HG03520 (cell line): ENCODE measurements around the gene ROCK1.

ENCODE experiments used
- ATAC-seq: cut with Tn5 transposase; IDR thresholded peaks from one replicate; pipeline ENCODE4 v1.9.1; 2021; ENCODE audit warnings: mild to moderate bottlenecking, moderate library complexity; ENCODE audit not compliant: unreplicated experiment

Gene ROCK1

DNA sequence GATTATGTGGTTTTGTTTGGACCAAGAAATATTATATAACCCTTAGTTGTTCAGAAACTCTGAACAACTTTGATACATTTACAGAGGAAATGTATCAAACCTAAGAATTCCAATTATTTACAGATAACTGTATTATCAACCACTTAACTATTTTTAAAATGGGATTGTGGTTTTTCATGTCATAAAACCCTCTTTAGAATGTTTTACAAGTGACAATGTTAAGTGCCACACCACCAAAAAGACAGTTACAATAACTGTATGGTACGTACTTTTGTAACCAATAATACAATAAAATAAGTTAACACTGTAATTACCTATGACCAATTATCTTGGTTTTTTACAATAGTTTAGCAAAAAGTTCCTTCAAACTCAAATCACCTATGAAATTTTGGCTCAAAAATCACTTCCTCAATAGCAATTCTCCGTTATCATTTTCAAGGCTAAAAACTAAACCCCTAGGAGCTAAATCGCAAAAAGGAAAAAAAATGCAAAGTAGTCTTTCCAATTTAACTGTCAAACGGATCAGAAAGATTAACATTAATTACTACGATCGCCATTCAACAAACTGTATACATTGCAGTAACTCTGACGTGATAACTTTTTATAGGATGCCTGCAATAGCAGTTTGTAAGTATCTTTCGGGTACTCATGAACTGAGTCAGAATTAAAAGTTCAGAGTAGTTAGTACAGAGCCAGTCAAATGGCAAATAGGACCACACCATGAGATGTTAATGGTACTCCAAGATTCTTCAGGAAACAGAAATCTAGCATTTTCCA, 1.5 kb downstream of the ROCK1 start:
- no peak for ATAC-seq

DNA sequence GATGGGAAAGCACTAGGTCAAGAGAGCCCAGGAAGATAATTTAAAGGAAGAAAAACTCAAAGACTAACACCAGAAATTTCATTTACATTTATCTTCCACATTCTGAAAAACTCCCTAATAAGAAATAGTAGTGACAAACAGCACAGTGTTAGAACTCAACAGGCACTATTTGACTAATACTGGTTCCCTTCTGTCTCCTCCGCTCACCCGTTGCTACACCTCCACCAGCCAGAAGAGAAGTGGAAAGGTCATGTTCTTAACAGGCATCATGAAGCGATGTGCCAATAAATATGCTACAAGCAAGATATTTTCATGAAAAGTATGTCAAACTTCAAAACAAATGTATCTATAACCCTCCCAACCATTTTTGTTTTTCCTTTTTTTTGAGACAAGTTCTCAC, 5.7 kb downstream of the ROCK1 start:
- peak; percentile 38 for ATAC-seq

GRCh38 chr18:21101172-21101571, 10.4 kb downstream of the ROCK1 start:
- ATAC-seq = no peak

DNA sequence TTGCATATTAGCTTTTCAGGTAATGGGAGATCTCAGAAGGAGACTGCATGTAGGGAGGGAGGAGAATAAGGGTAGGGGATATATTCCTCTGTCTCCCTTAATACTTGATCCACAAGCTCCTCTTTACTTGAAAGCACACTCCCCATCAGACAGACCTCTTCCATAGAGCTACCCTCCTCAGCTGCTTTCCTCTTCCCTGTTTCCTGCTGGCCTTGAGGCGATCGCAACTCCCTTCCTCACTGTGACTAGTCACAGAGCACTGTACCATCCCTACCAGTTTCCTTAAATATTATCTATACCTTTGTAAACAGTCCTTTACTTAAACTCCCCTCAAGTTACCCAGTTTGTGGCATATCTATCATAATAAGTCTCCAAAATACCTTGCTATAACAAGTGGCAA, 10.9 kb downstream of the ROCK1 start:
- no peak for ATAC-seq

GRCh38 chr18:21100146-21100545, 11.5 kb downstream of the ROCK1 start:
- ATAC-seq = no peak

- ATAC-seq = peak; percentile 61
These were observed 12.2 kb downstream of the ROCK1 start for GRCh38 chr18:21099442-21099841.

DNA sequence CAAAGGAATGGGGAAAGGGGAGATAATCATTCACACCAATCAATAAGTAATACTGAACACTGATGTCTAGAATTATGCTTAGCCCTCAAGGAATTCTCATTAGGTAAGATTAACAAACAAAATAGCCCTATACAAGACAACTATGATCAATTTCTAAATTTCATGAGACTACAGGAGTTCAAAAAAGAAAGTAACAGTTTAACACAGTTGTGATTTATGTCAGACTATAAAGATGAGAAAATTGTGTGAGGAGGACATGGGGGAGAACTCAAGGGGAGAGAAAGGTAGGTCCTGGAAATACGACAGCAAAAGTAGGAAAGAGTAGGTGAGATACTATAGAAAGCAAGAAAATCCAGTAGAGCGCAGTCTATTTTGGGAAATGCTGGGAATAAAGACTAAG, 14.9 kb downstream of the ROCK1 start:
- no peak for ATAC-seq

DNA sequence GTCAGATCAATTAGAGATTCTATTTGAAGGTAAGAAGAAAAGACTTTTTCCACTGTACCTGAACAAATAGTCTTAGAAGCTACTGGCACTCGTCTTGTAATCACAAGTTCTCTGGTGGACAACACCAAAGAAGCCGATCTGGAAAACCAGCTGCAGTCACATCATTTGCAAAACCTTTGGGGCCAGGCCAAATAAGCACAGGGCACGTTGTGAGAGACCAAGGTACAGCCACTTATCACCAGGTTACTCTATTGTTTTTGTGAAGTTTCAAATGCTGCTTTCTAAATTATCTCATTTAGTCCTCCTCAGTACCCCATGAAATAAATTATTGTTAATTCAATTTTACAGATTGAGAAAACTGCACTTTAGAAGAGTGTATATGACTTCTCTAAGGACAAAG, 18.5 kb downstream of the ROCK1 start:
- ATAC-seq = no peak

DNA sequence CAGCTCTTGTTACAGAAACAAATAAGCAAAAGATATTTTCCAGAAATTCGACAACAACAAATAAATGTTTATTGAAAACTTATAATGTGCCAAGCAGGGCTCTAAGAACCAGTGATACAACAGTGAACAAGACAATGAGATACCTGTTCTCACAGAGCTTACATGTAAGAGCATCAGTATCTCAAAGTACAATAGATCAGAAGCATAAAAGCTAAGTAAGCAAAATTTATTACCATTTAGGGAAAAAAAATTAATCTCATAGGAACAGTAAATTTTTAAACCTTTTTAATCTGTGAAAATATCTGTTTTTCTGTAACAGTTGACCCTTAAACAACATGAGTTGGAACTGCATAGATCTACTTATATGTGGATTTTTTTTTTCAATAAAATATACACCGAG, 20.9 kb downstream of the ROCK1 start:
- no peak for ATAC-seq

DNA sequence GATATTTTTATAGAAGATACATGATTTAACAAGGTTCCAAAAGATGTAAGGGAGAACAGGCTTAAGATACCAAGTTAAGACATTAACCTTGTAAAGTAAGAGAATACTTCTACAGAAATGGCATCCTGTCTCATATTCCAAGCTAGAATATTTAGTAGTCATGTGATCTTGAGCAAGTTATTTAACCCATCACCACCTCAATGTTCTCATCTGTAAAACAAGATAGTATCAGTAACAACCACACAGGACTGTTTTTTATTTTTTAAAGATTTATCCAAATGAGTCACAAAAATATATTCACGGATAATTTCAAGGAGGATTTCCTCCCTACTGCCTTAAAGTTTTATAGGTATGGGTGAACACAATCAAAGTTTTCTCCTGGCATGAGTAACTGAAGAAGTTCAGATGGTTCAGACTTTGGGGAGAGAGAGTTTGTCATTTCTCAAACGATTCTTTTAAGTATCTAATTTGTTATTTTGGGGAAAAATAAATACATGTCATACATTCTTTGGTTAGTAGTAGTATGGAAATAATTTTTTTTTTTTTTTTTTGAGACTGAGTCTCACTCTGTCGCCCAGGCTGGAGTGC, 25.9 kb downstream of the ROCK1 start:
- no peak for ATAC-seq

DNA sequence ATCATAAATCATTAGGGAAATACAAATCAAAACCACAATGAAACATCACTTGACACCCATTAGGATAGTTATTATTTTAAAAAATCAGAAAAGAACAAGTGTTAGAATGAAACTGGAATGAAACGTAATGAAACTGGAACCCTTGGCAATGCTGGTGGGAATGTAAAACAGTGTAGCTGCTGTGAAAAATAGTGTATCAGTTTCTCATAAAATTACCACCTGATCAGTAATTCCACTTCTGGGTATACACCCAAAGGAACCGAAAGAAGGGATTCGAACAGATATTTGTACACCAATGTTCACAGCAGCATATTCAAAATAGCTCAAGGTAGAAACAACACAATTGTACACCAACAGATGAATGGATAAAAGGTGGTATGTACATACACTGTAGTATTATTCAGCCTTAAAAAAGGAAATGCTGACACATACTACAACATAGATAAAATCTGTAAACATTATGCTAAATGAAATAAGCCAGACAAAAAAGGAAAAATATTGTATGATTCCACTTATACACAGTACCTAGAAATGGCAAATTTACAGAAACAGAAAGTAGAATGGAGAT, 27.0 kb downstream of the ROCK1 start:
- no peak for ATAC-seq

DNA sequence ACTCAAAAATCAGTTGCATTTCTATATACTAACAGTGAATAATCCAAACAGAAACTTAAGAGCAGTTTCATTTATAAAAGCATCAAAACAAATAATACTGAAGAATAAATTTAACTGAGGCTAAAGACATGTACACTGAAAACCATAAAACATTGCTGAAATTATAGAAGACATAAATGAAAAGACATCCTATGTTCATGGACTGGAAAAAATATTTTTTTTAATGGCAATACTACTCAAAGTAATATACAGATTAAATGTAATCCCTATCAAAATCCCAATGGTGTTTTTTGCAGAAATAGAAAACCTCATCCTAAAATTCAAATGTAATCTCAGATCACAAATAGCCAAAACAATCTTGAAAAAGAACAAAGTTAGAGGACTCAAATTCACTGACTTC, 28.6 kb downstream of the ROCK1 start:
- ATAC-seq = no peak

GRCh38 chr18:21081426-21081825, 30.2 kb downstream of the ROCK1 start:
- no peak for ATAC-seq

DNA sequence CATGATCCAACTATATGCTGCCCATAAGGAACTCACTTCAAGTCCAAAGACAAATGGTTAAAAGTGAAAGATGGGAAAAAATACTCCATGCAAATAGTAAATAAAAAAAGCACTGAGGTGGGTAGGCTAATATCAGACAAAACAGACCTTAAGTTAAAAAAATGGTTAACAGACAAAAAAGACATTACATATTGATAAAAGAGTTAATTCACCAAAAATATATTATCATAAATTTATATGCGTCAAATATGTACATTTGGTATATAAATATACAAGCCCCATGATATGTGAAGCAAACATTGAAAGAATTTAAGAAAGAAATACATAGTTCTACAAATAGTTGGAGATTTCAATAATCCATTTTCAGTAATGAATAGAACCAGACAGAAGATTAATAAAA, 31.0 kb downstream of the ROCK1 start:
- no peak for ATAC-seq

DNA sequence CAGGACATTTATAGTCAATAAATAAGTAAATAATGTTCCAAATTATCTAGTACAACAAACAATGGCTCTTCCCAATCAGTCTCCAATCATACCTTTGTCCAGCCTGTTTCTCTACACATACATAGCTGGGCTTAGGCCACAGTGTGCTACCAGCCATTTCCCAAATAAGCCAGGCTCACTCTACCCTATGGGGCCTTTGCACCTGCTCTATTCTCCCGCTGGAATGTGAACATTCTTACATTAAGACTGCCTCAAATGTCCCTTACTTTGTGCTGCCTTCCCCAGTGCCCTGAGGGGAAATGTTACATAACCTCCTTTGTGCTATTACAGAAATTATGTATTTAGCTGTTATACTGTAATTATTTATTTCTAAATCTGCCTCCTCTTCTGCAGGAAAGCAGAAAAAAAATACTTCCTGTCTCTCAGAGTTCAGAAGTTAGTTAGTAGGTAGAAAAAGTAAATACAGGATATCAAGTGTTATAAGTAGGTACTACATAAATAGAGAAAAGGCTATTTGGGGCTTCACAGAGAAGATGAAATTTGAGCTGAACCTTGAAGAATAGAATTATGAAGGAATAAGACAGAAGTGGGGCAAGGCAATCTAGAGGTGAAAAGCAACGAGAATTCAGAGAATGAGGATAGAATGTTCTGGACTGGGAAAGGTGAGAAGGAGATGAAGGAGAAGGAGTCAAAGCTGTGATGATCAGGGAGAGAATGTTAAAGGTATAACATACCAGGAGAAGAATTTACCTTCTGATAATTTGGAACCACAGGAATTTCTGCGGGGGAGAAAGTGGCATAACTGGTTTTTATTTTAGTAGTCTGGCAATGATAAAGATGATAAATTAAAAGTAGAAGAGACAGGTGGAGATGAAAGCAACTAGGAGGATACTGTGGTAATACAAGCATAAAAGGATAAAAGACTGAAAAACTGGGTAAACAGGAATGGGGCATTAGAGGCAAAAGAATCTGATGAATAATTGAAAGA, 37.0 kb downstream of the ROCK1 start:
- ATAC-seq = no peak

GRCh38 chr18:21073180-21073579, 38.4 kb downstream of the ROCK1 start:
- ATAC-seq = no peak

GRCh38 chr18:21071071-21071470, 40.5 kb downstream of the ROCK1 start:
- ATAC-seq = no peak

DNA sequence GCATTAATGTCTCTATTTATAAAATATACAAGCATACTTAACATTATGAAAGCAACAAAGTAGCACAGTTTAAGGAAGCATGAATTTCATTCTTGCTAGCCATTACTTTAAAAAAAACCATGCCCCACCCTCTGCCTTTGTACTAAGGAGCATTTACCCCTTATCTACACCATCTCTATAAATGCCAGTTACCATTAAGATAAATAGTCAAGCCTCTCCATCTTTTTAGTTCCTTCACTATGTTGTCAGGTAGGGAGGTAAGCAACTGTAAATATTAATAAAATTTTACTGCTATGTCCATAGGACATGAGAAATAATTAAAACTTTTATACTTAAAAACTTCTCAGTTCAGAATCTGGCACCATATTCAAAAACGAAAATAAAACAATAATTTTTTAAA, 42.1 kb downstream of the ROCK1 start:
- ATAC-seq = no peak

DNA sequence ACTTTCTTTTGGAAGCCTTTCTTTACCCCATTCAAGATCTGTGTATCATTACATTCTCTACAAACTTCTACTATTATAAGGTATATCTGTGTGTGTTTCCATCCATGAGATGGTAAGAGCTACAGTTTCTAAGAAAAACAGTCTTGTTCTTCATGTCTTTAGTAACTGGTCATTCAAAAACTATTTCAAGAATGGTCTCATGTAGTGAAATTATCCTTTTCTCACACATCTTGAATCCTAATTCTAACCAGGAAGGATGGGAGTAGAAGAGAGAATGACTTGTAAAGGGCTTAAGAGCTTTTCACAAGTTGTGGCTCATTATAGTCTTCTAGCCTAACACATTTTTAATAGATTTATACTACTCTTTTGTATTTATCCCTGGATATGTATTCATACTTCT, 47.3 kb downstream of the ROCK1 start:
- no peak for ATAC-seq

DNA sequence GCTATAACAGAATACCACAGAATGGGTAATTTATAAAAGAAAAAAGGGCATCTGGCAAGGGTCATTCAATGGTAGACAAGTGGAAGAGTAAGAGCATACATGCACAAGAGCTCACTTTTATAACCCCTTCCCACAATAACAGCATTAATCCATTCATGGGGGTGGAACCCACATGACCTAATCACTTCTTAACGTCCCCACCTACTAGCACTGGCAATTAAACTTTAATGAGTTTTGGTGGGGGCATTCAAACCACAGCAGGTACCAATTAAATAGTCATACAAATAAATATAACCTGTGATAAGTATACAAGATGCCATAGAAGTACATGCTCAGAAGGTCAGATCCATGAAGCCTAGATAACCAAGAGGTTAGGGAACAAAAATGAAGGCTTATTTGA, 48.6 kb downstream of the ROCK1 start:
- ATAC-seq = no peak

- no peak for ATAC-seq
These were observed 54.5 kb downstream of the ROCK1 start for GRCh38 chr18:21057112-21057511.
